RWPE2 (cell line): Measurements from ENCODE around the gene CDC42EP3.
A peak's percentile ranks its signal among the peaks of the same experiment; 100 is the strongest.

Source experiments
- ATAC-seq: fragments of 200-7000 bp; cut with Tn5 transposase; 3 replicates; pipeline ENCODE4 v1.9.1; 2021; ENCODE audit warnings: low read depth
- DNase-seq: peaks from one replicate; pipeline ENCODE4 v3.0.0-alpha.2; 2020; ENCODE audit warnings: low spot score
- H3K27ac ChIP-seq: fragments of 450-650 bp; 2 replicates; pipeline ENCODE4 v1.5.1; 2017; ENCODE audit warnings: mild to moderate bottlenecking; ENCODE audit not compliant: poor library complexity, severe bottlenecking
- H3K27me3 ChIP-seq: fragments of 250-450 bp; sonication (Bioruptor Pico); 2 replicates; pipeline ENCODE4 v1.5.1; 2021; ENCODE audit warnings: mild to moderate bottlenecking, moderate library complexity; ENCODE audit not compliant: insufficient read depth, poor library complexity, severe bottlenecking
- H3K36me3 ChIP-seq: fragments of 250-450 bp; sonication (Bioruptor Pico); 2 replicates; pipeline ENCODE4 v1.5.1; 2020; ENCODE audit warnings: low read depth, mild to moderate bottlenecking, moderate library complexity
- H3K4me1 ChIP-seq: fragments of 250-450 bp; sonication (Bioruptor Pico); 2 replicates; pipeline ENCODE4 v1.5.1; 2021; ENCODE audit warnings: mild to moderate bottlenecking, moderate library complexity; ENCODE audit not compliant: insufficient read depth, poor library complexity, severe bottlenecking
- H3K4me3 ChIP-seq: fragments of 250-450 bp; sonication (Bioruptor Pico); 2 replicates; pipeline ENCODE4 v1.5.1; 2021; ENCODE audit warnings: mild to moderate bottlenecking, moderate library complexity; ENCODE audit not compliant: severe bottlenecking
- H3K9me3 ChIP-seq: fragments of 250-450 bp; sonication (Bioruptor Pico); 2 replicates; pipeline ENCODE4 v1.5.1; 2021; ENCODE audit warnings: mild to moderate bottlenecking, moderate library complexity; ENCODE audit not compliant: severe bottlenecking
- TF ChIP-seq, protein P1 (sequence below): fragments of 450-650 bp; IDR thresholded peaks from one replicate; pipeline ENCODE4 v1.5.1; 2017; ENCODE audit warnings: mild to moderate bottlenecking, moderate library complexity; ENCODE audit not compliant: poor library complexity, severe bottlenecking

CDC42EP3 gene

DNA sequence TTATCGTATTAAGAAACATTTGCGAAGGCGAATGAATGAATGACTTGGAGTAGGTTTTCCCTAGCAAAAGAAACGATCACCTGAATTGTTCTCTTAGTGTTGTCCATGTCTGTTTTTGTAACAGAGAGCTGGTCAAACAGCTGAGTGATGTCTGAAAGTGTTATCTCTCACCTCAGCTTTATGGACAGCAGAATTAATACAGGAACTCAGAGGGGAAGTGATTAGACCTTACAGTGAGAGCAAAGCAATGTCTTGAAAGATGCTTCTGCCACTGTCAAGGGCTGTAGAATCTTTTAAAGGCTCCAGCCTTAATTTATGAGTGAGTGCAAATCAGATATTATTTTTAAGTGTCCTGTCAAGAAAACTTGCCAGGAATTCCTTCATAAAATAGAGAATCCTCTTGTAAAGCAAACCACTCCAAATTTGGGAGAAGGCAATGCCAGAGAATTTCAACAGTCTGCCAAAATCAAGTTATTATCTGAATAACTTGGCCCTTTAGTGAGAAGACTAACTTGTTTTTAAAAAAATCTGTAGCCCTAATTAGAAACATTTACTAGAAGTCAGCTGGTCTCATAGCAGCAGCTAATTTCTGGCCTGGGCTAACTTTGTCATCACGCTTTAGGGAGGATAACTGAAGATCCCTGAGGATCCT, 60.7 kb downstream of the CDC42EP3 start:
- Histone ChIP-seq H3K9me3 (no peaks in the 10 kb centered on the region), H3K4me1 (no peaks in the 10 kb centered on the region), H3K4me3 (no peak overlapping the region), H3K27me3 (no peaks in the 10 kb centered on the region), H3K36me3 (no peaks in the 10 kb centered on the region), H3K27ac (no peak overlapping the region)
- no peak for DNase-seq
- TF ChIP-seq, protein P1, sequence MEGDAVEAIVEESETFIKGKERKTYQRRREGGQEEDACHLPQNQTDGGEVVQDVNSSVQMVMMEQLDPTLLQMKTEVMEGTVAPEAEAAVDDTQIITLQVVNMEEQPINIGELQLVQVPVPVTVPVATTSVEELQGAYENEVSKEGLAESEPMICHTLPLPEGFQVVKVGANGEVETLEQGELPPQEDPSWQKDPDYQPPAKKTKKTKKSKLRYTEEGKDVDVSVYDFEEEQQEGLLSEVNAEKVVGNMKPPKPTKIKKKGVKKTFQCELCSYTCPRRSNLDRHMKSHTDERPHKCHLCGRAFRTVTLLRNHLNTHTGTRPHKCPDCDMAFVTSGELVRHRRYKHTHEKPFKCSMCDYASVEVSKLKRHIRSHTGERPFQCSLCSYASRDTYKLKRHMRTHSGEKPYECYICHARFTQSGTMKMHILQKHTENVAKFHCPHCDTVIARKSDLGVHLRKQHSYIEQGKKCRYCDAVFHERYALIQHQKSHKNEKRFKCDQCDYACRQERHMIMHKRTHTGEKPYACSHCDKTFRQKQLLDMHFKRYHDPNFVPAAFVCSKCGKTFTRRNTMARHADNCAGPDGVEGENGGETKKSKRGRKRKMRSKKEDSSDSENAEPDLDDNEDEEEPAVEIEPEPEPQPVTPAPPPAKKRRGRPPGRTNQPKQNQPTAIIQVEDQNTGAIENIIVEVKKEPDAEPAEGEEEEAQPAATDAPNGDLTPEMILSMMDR: no peak
- no peak for ATAC-seq

DNA sequence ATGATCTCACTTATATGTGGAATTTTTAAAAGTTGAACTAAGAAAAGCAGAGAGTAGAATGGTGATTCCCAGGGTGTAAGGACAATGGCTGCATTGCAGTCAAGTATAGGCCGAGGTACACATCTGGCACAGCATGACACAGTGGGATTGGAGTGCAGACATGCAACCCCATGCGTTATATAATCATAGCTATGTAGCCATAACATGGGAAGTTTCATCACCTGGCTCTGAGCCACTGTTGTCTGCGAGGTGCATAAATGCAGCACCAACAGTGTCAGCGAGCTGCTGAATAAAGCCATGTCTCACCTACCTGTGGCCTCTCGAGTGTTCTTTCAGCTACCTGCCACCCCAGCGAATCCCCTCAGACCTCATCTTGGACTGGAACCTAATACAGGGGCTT, 61.7 kb downstream of the CDC42EP3 start:
- Histone ChIP-seq H3K27me3 (no peaks in the 10 kb centered on the region), H3K4me3 (no peak overlapping the region), H3K4me1 (peaks cover 6% of the 10 kb centered on the region), H3K36me3 (no peaks in the 10 kb centered on the region), H3K9me3 (no peaks in the 10 kb centered on the region), H3K27ac (no peak overlapping the region)
- no peak for DNase-seq
- TF ChIP-seq, protein P1: no peak
- no peak for ATAC-seq

DNA sequence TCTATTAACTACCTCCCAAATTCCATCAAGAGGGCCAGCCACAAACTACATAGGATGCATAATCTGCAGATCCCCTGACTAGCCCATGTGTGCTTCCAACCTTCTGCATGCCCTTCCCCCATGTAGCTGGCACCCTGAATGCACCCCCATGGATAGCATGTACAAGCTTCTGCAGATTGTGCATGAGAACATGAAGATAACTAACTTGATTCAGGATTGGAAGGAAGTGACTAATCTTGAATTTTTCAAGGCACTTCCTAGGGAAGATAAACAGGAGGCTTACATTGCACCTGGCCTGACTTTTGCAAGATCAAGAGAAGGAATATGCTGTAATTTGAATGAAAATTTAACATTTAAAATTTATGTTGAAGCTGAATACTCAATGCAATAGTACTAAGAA, 66.7 kb downstream of the CDC42EP3 start:
- H3K9me3 ChIP-seq: no peaks in the 10 kb centered on the region
- DNase-seq (no peak), ATAC-seq (peak; percentile 76)
- H3K4me1 ChIP-seq: peaks cover 12% of the 10 kb centered on the region
- no peaks in the 10 kb centered on the region for H3K27me3 ChIP-seq
- no peak overlapping the region for H3K4me3 ChIP-seq
- no peaks in the 10 kb centered on the region for H3K36me3 ChIP-seq
- TF ChIP-seq, protein P1: no peak
- peak overlapping the region; percentile 46 for H3K27ac ChIP-seq

DNA sequence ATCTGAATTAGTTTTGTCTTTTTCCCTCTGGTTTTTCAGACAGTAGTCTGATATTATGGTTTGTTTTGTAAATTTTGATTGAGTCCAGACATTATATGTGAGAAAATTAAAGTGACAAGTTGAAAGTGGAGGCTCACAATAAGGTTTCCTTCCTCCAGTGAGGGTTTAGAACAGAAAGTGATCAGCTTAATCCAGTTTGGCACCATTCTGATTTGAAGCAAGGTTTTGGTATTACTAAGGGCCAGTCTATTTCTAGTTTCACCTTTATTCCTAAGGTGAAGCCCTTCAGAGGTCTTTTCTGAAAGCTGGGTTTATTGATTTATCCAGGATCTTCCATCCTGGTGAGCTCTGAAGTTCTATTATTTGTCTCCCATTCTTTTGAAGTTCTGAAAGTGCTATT, 68.7 kb downstream of the CDC42EP3 start:
- Histone ChIP-seq H3K36me3 (no peaks in the 10 kb centered on the region), H3K9me3 (no peaks in the 10 kb centered on the region), H3K4me1 (peaks cover 12% of the 10 kb centered on the region), H3K27me3 (no peaks in the 10 kb centered on the region), H3K27ac (no peak overlapping the region), H3K4me3 (no peak overlapping the region)
- TF ChIP-seq, protein P1: no peak
- no peak for ATAC-seq
- DNase-seq: no peak

DNA sequence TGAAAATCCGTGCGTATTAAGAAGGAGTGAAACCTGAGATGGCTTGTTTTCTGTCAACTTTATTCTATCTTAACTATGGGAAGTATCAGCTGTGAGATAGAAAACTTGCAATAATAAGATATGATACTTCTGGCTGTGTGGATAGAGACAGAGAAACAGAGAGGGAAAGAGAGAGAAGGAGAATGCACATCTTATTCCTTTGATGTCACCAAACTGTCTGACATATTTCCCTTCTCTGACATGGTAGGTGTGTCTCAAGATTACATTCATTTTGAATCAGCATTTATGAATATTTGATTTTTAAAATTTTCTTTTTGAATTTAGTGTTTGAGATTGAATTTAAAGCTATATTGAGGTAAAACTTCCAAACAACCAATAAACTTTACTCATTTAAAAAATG, 69.4 kb downstream of the CDC42EP3 start:
- Histone ChIP-seq H3K27me3 (no peaks in the 10 kb centered on the region), H3K4me1 (peaks cover 12% of the 10 kb centered on the region), H3K9me3 (no peaks in the 10 kb centered on the region), H3K36me3 (no peaks in the 10 kb centered on the region), H3K27ac (no peak overlapping the region), H3K4me3 (no peak overlapping the region)
- TF ChIP-seq, protein P1: no peak
- ATAC-seq (no peak), DNase-seq (no peak)
